Central memory CD8-positive, alpha-beta T cell (primary cell): ENCODE measurements around the gene DGKG.

Source experiments
- ATAC-seq: fragments of 150-1000 bp; cut with Tn5 transposase; replicated peaks from 2 replicates; pipeline ENCODE4 v1.10.0; 2022; ENCODE audit warnings: mild to moderate bottlenecking, moderate FRiP score, moderate number of reproducible peaks; ENCODE audit not compliant: poor library complexity, severe bottlenecking; ENCODE audit errors: extremely low read depth
- DNase-seq, 2 donors: peaks; one replicate each; pipeline ENCODE4 v3.0.0; 2021; ENCODE audit warnings: low spot score in 2 of 2
- H3K27ac Mint-ChIP-seq: one replicate; pipeline ENCODE4 v1.8.0; 2022; ENCODE audit warnings: low read depth, mild to moderate bottlenecking, moderate library complexity, mixed read lengths
- H3K27me3 Mint-ChIP-seq: one replicate; pipeline ENCODE4 v1.8.0; 2022; ENCODE audit warnings: mixed read lengths
- H3K36me3 Mint-ChIP-seq: one replicate; pipeline ENCODE4 v1.8.0; 2022; ENCODE audit warnings: mild to moderate bottlenecking, moderate library complexity, mixed read lengths; ENCODE audit not compliant: insufficient read depth
- H3K4me1 Mint-ChIP-seq: one replicate; pipeline ENCODE4 v1.8.0; 2022; ENCODE audit warnings: mixed read lengths
- H3K4me3 Mint-ChIP-seq: one replicate; pipeline ENCODE4 v1.8.0; 2022; ENCODE audit warnings: mild to moderate bottlenecking, moderate library complexity, mixed read lengths
- H3K9me3 Mint-ChIP-seq: one replicate; pipeline ENCODE4 v1.8.0; 2022; ENCODE audit warnings: mixed read lengths

The DGKG gene

DNA sequence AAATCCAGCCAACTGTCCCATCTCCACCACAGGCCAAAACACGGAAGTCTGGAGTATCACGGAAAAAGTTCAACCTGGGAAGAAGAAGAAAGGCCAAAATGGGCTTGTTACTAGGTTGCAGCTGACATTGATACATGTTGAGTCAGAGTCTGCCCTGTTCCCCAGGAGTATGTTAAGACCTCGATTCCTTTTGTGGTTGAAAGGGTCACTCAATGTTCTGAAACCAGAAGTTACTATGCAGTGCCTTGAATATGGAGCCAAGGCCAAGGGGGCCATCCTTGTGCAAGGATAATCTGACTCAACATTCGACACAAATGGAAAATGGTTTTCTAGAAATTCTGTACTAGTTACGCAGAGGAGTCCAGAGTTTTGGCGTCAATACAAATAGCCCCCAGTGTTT lies 104.2 kb downstream of the DGKG start:
- H3K27me3 Mint-ChIP-seq = no peaks in the 10 kb centered on the region
- H3K4me3 Mint-ChIP-seq = no peak overlapping the region
- ATAC-seq = no peak
- H3K4me1 Mint-ChIP-seq = peaks cover 14% of the 10 kb centered on the region
- H3K27ac Mint-ChIP-seq = no peak overlapping the region
- DNase-seq = no peak
- H3K36me3 Mint-ChIP-seq = no peaks in the 10 kb centered on the region
- no peaks in the 10 kb centered on the region for H3K9me3 Mint-ChIP-seq

DNA sequence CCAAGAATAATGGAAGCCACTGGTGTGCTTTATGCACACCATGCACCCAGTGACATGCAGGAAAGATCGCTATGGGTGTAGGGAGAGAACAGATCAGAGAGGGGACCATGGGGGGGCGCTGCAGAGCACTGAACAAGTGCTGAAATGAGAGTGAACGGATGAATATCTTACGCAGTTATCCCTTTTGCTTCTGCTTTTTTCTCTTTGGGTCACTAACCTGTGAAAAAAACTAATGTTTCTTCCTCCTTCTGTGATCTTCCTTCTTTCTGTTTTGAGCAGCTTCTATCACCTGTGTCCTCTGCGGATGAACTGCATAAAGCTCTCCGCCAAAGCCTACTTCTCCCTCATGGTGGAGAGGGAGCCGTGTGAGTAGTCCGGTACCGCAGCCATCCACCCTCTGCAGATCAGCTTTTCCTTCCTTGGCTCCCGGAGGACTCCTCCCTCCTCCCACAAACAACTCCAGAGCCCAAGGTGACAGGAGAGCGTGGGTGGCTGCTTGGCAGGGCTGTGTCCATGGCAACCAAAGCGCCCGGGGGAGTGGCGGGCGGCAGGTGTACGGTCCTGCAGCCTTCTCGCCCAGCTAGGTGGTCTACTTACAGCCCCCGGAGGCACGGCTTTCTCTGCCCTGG lies 106.2 kb downstream of the DGKG start:
- Mint-ChIP-seq H3K27ac (no peak overlapping the region), H3K4me3 (no peak overlapping the region), H3K36me3 (no peaks in the 10 kb centered on the region), H3K9me3 (no peaks in the 10 kb centered on the region), H3K27me3 (peaks cover 7% of the 10 kb centered on the region), H3K4me1 (peaks cover 14% of the 10 kb centered on the region)
- DNase-seq (no peak), ATAC-seq (no peak)

DNA sequence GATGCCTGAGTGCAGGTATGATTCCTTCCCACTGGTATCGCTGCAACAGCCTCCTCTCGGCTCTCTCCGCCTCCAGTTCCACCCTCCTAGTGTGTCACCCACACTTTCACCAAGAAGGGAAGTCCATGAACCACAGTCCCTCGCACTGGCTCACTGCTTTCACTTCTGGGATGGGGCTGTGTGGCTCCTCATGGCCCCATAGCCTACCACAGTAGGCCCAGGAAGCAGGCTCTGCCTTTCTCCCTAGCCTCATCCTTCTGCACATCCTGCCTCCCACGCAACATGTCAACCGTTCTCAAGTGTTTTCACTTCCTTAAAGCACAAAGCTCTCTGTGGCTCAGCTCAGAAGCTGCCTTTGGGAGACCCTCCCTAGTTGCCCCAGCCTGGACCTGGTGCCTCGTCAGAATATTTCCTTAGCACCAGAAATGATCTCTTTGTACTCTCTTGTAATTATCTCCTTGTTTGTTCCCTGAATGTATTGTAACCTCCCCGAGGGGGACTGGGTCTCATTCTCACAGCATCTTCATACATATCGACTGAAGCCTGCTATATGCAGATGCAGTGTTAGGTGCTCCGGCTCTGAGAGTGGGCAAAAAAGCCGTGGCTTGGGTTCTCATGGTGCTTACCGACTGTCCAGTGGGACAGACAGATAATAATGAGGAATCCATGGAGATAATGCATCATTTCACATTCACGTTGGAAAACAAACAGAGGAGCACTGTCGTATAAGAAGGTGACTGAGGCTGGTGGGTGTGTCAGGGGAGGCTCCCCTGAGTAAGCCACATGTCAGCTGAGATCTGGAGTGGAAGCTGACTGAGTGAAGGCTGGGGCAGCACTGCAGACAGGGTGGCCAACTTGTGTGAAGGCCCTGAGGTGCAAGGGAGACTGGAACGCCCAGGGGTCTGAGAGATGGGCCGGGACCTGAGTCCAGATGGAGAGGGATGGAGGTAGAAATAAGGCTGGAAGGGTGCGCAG lies 107.1 kb downstream of the DGKG start:
- peaks cover 11% of the 10 kb centered on the region for H3K27me3 Mint-ChIP-seq
- ATAC-seq (no peak), DNase-seq (no peak)
- H3K4me3 Mint-ChIP-seq = no peak overlapping the region
- no peaks in the 10 kb centered on the region for H3K9me3 Mint-ChIP-seq
- H3K36me3 Mint-ChIP-seq = no peaks in the 10 kb centered on the region
- peaks cover 14% of the 10 kb centered on the region for H3K4me1 Mint-ChIP-seq
- H3K27ac Mint-ChIP-seq = no peak overlapping the region

DNA sequence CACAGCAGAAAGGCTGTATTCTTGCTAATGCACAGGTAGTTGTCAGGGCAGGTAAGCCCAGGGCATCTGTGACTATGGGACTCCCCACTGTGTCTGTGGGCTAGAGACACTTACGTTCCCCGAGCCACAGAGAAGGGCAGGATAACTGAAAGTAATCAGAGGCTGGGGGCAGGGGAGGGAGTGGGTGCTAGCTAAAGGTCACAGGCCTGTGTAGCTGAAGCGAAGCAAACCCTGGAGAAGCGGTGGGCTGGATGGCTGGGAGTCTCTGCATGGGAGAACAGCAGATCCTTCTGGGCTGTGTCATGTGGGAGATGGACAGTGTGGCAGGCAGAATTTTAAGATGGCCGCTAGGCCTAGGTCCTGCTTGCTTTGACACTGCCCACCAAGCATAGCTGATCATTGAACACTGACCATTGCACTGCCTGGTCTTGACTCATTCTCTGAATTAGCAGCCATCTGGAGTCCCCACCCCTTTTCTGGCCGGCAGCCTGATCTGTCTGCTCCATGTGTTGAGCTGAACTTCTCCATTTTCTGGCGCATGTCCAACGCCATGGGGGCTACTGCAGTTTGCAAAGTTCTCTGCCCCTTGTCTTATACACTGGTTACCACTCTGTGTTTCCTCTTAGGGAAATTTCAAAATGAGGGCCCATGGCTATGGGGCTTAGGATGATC lies 110.0 kb downstream of the DGKG start:
- Mint-ChIP-seq H3K27ac (no peak overlapping the region), H3K36me3 (no peaks in the 10 kb centered on the region)

DNA sequence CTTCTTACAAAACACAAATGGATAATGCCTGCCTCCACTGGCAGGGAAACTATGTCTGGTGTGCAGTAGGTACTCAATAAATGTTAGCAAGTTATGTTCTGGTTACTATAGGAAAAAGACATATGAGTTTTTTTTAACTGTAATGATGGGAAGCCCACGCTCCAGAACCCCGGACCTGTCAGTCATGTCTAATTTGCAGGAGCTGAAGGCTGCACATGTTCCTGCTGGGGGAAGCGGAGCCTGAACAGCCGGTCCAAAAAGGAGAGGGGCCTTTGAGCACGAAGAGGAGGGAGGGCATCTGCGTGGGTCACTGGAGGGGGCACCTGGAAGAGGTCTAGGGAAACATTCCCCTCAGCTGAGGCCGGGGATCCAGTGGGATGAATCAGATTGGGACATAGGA lies 113.2 kb downstream of the DGKG start:
- Mint-ChIP-seq H3K36me3 (no peaks in the 10 kb centered on the region), H3K27ac (no peak overlapping the region)

More for the DNA sequence above, 110.0 kb downstream of the DGKG start:
- ATAC-seq (no peak), DNase-seq (no peak)
- Mint-ChIP-seq H3K4me3 (no peak overlapping the region), H3K4me1 (peaks cover 9% of the 10 kb centered on the region), H3K27me3 (peaks cover 32% of the 10 kb centered on the region), H3K9me3 (no peaks in the 10 kb centered on the region)

DNA sequence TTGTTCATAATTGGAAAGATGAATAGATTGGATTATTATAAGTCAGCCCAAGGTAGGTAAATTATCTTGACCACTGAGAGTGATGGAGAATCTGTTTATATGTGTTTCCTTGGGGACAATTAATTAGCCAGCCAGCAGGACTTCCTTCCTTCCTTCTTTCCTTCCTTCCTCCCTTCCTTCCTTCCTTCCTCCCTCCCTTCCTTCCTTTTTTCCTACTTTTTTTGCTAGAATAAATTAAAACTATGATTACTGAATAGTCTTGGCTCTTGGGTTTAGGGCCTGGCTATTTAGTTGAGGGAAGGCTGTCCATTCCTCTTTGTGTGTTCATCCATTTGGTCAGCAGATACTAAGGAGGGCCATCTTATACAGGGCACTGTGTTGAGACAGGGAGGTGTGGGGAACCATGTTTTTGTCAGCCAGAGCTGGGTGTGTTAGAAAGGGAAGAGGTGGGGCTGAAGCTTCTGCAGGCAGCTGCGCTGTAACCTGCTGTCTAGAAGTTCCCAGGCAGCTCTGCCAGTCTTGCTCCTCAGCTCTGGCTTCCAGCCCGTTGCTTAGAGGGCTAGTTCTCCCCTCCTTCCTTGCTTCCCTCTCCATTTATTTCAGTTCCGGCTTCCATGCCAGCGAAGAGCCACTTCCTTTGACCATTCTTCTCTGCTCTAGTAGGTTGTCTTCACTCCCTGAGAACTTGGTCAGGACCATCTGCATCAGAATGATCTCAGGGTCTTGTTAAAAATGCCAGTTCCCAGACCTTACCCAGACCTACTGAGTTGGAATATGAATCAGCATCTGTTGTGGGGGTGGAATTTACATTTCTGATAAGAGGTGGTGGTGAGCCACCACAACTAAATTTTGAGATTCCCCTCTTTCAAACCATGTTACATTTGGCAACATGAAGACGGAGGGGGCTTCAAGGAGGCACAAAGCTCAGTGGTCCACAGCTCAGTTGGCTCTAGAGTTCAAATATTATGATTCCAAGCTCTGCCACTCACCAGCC lies 113.9 kb downstream of the DGKG start:
- Mint-ChIP-seq H3K9me3 (no peaks in the 10 kb centered on the region), H3K4me3 (no peak overlapping the region), H3K4me1 (no peaks in the 10 kb centered on the region), H3K27me3 (peaks cover 38% of the 10 kb centered on the region), H3K36me3 (no peaks in the 10 kb centered on the region), H3K27ac (no peak overlapping the region)
- DNase-seq (no peak), ATAC-seq (no peak)

More for the DNA sequence above, 113.2 kb downstream of the DGKG start:
- no peak for DNase-seq
- Mint-ChIP-seq H3K27me3 (peaks cover 38% of the 10 kb centered on the region), H3K9me3 (no peaks in the 10 kb centered on the region), H3K4me1 (no peaks in the 10 kb centered on the region), H3K4me3 (no peak overlapping the region)
- no peak for ATAC-seq

DNA sequence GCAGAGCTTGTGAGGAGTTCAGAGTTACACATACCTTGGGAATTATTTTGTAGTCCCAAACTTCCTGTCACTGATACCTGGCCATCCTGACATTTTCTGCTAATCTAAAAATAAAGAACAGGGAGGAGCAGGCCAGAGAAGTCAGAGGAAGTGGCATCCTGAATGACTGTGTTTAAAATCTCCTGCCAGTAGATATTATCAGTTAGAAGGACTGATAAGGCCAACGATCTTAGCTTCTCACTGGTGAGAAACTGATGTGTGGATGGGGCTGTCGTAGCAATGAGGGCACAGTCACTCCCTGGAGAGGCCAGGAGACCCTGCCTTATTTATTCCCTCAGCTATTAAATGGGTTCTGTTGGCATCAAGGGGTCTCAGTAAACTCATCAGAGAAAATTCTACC lies 115.1 kb downstream of the DGKG start:
- no peak for ATAC-seq
- Mint-ChIP-seq H3K36me3 (no peaks in the 10 kb centered on the region), H3K9me3 (no peaks in the 10 kb centered on the region), H3K4me3 (no peak overlapping the region), H3K27me3 (peaks cover 38% of the 10 kb centered on the region), H3K4me1 (no peaks in the 10 kb centered on the region), H3K27ac (no peak overlapping the region)
- no peak for DNase-seq

DNA sequence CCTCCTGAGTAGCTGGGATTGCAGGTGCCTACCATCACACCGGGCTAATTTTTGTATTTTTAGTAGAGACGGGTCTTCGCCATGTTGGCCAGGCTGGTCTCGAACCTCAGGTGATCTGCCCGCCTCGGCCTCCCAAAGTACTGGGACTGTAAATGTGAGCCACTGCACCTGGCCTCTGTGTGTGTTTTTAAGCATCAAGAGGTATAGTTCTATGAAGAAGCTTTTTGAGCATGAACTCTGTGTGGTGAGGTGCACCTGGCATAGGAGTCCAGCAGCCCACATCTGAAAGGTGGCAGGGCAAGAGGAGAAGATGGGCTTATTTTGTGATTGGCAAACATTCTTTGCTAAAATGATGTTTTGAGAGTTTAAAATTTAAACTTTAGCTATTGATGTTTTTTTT lies 118.0 kb downstream of the DGKG start:
- ATAC-seq (no peak), DNase-seq (no peak)
- H3K36me3 Mint-ChIP-seq = no peaks in the 10 kb centered on the region
- H3K9me3 Mint-ChIP-seq = no peaks in the 10 kb centered on the region
- H3K27me3 Mint-ChIP-seq = peaks cover 25% of the 10 kb centered on the region
- no peak overlapping the region for H3K27ac Mint-ChIP-seq
- H3K4me3 Mint-ChIP-seq = no peak overlapping the region
- no peaks in the 10 kb centered on the region for H3K4me1 Mint-ChIP-seq

DNA sequence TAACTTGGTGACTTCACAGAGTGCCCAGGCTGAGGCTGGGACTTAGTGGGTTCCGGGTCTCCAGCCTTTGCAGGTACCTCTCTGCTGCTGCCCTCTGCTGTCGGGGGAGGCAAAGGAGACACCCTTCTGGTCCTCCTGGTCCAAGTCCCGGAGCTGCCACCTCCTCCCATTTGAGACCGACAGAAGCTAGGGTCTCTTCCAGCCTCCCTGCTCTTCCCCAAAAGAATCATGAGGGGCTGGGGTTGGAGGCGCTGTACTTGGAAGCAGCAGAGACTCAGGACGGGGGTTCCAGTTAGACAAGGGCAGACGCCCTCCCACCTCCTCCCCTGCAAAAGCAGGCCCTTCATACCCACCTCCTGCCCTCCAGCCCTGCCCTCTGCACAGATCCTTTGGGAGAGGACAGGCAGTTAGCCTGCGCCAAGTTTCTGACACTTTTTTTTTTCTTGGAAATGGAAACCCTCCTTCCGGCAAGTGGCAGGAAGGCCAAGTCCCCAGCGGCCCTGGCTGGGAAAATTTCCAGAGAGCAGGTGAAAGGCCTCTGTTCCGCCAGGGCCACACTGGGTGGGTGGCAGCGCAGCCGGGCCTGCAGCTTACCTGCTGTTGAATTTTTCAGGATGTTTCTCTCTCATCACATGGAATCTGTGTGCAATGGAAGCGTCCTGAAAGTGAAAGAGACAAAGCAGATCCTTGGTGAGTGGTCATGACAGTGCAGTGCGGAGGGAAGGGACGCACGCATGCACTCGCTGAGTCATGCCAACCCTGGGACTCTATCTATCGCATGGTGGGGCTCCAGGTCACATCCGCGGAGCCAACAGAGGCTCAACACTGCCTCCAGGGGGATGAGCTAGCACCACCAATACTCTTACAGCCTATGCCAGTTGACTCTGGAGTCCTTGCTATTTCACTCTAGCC lies 119.9 kb downstream of the DGKG start:
- H3K27ac Mint-ChIP-seq = no peak overlapping the region
- ATAC-seq = peak; percentile 72

DNA sequence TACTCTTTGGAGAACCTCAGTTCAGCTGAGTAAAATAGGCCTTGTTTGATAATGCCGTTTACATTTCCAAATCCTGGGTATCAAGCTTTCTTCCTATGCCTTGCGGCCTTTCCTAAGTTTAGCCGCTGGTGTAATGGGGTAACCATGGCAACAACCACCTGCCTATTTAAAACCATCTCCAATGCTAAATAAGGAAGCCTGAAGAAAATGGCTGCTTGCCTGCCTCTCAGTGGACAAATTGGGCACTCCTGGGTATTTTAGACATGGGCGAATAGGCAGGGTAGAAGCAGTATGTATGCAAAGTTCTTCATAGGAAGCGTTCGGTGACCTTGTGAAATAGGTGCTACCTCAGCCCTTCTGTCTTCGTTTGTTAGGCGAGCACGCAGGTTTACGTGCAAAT lies 122.7 kb downstream of the DGKG start:
- DNase-seq (no peak), ATAC-seq (no peak)
- Mint-ChIP-seq H3K9me3 (no peaks in the 10 kb centered on the region), H3K36me3 (no peaks in the 10 kb centered on the region), H3K27ac (no peak overlapping the region), H3K4me3 (no peak overlapping the region), H3K4me1 (peaks cover 9% of the 10 kb centered on the region), H3K27me3 (no peaks in the 10 kb centered on the region)

More for the DNA sequence above, 119.9 kb downstream of the DGKG start:
- no peak for DNase-seq
- Mint-ChIP-seq H3K9me3 (no peaks in the 10 kb centered on the region), H3K27me3 (peaks cover 7% of the 10 kb centered on the region), H3K36me3 (no peaks in the 10 kb centered on the region), H3K4me3 (no peak overlapping the region), H3K4me1 (no peaks in the 10 kb centered on the region)

DNA sequence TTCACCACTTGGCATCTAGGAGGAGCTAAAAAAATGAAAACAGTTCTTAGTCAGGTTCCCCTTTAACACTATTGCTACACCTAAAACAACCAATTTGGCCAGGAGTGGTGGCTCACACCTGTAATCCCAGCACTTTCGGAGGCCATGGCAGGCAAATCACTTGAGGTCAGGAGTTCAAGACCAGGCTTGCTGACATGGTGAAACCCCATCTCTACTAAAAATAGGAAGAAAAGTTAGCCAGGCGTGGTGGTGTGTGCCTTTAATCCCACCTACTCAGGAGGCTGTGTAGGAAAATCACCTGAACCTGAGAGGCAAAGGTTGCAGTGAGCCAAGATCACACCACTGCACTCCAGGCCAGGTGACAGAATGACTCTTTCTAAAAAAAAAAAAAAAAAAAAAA lies 124.1 kb downstream of the DGKG start:
- Mint-ChIP-seq H3K4me3 (no peak overlapping the region), H3K36me3 (no peaks in the 10 kb centered on the region), H3K4me1 (peaks cover 9% of the 10 kb centered on the region), H3K27me3 (no peaks in the 10 kb centered on the region), H3K27ac (no peak overlapping the region), H3K9me3 (no peaks in the 10 kb centered on the region)
- ATAC-seq = no peak
- DNase-seq = no peak
